GM12891 (cell line): Measurements from ENCODE around the gene GRIK1.

Experiments used
- DNase-seq: peaks from one replicate; pipeline ENCODE4 v3.0.0; 2011; ENCODE audit warnings: low spot score; ENCODE audit not compliant: insufficient read length
- FAIRE-seq: peaks from 2 replicates; lab custom pipeline; 2011; peaks lifted over from hg19 to GRCh38; lab: Jason Lieb, UNC
- PAX5 ChIP-seq: IDR thresholded peaks from 2 replicates; pipeline ENCODE4 v1.6.1; 2011; ENCODE audit warnings: low read length, moderate library complexity, mild to moderate bottlenecking; ENCODE audit not compliant: insufficient read depth, severe bottlenecking
- POLR2A ChIP-seq: IDR thresholded peaks from 2 replicates; pipeline ENCODE4 v1.6.1; 2011; ENCODE audit warnings: low read depth, low read length, control low read depth
- POLR2AphosphoS5 ChIP-seq: IDR thresholded peaks from 2 replicates; pipeline ENCODE4 v1.6.1; 2011; ENCODE audit warnings: low read depth, low read length, control low read depth
- POU2F2 ChIP-seq: IDR thresholded peaks from 2 replicates; pipeline ENCODE4 v1.6.1; 2011; ENCODE audit warnings: low read depth, mild to moderate bottlenecking, control low read depth, low read length, moderate library complexity
- SPI1 ChIP-seq: IDR thresholded peaks from 2 replicates; pipeline ENCODE4 v1.6.1; 2011; ENCODE audit warnings: low read depth, low read length, control low read depth
- TAF1 ChIP-seq: IDR thresholded peaks from 2 replicates; pipeline ENCODE4 v1.6.1; 2011; ENCODE audit warnings: low read depth, low read length, control low read depth

The GRIK1 gene

DNA sequence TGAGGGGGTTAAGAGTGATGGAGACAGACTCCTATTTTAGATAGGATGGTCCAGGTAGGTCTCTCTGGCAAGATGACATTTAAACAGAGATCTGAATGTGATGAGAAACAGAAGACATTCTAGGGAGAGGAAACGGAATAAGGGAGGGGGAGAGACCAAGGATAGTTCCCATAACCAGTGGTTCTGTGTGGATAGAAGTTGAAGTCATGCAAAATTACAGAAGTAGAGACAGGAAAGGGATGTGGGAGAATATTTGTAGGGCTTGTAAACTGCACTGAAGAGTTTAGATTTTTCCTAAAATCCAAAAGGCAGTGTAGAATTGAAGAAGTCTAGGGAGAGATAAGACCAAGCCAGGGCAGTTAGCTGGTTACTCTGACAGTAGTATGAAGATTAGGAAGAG, 200.6 kb downstream of the GRIK1 start:
- FAIRE-seq (no peak), DNase-seq (no peak)
- TF ChIP-seq TAF1 (no peak), SPI1 (no peak), POLR2A (no peak), POU2F2 (no peak), POLR2AphosphoS5 (no peak), PAX5 (no peak)

DNA sequence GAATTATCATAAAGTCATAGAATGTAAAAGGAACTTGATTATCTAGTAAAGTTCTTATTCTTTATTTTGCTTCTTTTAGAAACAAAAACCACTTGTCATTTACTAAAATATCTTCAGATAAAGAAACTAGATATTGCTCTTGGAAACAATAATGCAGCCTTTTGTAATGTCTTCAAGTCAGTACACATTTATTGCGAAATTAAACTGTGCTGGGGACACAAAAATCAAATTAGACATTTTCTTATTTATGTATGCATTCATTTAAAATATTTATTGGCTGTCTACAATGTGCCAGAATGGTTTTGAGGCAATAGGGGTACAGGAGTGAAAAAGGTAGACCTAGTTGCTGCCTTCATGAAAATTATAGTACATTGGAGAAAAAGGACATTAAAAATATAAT, 201.1 kb downstream of the GRIK1 start:
- DNase-seq, result no peak
- FAIRE-seq, result no peak
- TF ChIP-seq SPI1, result no peak
- TF ChIP-seq TAF1, result no peak
- TF ChIP-seq POLR2A, result no peak
- no peak for TF ChIP-seq POLR2AphosphoS5
- TF ChIP-seq PAX5, result no peak
- no peak for TF ChIP-seq POU2F2

DNA sequence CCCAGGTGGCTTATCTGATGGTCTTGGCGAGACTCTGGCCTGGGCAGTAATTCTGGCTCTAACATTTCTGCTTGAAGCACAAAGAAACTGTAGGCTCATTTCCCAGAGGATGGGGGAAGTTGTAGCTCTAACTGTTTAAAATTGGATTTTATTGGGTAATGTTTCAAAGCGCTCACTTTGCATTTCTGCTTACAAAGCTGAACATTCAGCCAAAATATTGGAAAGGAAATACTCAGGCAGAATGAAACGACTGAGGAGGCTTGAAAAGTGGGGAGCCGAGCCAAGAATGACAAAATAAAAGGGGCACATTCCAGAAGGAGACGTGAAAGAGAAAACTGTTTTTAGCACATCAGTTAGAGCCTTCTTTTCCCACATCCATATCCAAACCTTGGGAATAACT, 202.6 kb downstream of the GRIK1 start:
- no peak for FAIRE-seq
- TF ChIP-seq PAX5, result no peak
- TF ChIP-seq TAF1, result no peak
- TF ChIP-seq POU2F2, result no peak
- no peak for TF ChIP-seq POLR2AphosphoS5
- no peak for TF ChIP-seq SPI1
- TF ChIP-seq POLR2A, result no peak
- DNase-seq, result no peak

DNA sequence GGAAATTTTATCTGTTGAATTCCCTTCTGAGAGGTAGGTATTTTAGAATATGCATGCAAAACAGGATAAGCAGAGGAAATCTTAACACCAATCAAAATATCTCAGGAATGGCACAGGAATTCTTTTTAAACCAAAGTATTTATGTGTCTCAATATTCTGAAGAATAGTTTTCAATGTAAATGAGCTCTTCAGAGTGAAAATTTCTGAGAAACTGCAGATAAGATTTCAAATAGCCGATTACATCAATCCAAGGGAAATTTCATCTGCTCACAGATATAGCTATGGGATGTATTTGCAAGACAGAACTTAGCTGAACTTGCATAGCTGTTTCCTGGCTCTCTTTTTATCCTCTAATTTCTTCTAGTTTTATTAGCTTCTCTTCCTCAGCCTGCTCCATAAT, 209.5 kb downstream of the GRIK1 start:
- no peak for TF ChIP-seq POLR2AphosphoS5
- no peak for TF ChIP-seq PAX5
- TF ChIP-seq SPI1, result no peak
- no peak for TF ChIP-seq POLR2A
- no peak for TF ChIP-seq TAF1
- no peak for TF ChIP-seq POU2F2
- no peak for DNase-seq
- FAIRE-seq, result no peak

DNA sequence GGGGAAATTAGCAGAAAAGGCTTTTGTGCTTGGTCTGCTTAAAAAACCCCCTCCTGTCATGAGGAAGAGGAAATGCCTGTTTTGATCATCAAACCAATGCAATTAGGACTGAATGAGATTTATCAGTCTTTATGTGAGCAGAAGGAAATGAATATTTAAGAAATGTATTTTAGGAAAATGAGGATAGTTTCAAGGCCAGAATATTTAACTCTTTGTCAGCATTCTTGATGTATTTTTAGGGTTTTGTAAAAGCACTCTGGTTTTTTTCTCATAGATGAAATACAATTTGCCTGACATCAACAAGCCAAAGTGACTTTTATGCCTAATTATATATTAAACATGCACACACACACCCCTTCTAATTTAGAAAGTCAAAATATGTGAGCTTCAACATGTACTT, 213.8 kb downstream of the GRIK1 start:
- TF ChIP-seq TAF1, result no peak
- no peak for TF ChIP-seq POU2F2
- TF ChIP-seq POLR2A, result no peak
- TF ChIP-seq SPI1, result no peak
- no peak for TF ChIP-seq PAX5
- no peak for TF ChIP-seq POLR2AphosphoS5
- DNase-seq, result no peak
- no peak for FAIRE-seq

DNA sequence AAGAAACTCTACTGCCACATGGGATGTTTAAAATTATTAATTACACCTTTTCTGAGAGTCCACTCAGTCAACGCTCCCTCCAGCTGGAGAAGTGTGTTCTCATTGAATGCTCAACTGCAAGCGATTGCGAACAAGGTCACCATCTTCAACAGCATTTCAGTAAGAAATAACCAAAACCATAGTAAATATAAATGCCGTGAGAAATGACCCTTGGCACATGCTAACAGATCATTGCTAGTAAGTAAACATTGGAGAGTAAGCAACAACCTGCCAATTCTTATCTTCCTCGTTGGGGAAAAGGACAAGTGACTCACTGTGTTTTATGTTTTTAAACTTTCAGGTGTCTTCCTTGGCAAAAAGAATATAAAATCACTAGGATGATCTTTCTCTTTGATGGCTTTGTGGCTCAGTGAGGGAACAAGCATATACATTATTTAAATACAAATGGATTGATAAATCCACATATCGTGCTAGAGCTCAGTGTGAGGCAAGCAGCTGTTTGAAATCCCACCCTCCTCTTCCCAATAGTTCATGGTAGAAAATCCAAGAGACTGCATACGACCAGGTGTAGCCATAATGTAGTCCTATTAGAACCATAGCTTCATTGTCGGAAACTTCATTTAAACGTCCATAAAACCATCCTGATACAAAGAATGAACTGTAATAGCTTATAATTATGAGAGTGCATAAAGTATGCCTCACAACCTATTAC, 214.6 kb downstream of the GRIK1 start:
- TF ChIP-seq SPI1 (no peak), POLR2A (no peak), TAF1 (no peak), POU2F2 (no peak)
- DNase-seq (no peak), FAIRE-seq (no peak)

DNA sequence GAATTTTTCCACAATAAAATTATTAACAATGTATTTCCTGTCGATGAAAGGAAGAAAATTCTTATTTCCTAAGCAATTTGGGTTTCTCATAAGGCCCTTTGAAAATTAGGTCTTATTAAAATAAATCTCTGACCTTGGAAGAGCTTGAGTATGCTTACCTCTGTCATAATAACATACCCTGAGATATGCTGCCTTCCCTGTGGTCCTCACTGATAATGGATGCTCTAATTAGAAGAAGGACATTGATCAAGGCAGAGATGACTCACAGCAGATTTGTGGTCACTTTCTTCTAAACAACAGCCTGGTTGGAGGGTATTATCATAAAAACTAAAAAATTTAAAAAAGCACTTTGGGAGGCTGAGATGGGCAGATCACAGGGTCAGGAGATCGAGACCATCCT, 217.8 kb downstream of the GRIK1 start:
- no peak for TF ChIP-seq PAX5
- no peak for TF ChIP-seq POU2F2
- TF ChIP-seq POLR2AphosphoS5, result no peak
- TF ChIP-seq TAF1, result no peak
- TF ChIP-seq POLR2A, result no peak
- no peak for TF ChIP-seq SPI1
- DNase-seq (no peak), FAIRE-seq (no peak)

DNA sequence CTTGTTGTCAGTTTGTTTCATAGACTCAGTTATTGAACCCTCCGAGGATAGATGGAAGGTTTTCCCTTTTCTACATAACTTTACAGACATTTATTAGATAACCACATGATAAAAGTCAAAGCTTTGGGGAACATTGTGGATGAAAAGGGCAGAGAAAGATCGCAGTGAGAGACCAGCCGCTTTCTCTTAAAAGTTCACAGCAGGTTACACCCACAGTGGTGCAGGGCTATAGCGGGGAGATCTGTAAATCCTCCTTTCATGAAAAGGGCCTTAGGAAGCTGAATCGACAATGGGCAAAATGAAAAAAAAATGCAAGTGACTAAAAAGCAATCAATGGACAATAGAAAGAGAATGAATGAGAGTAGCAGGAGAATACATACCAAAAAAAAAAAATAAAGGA, 218.6 kb downstream of the GRIK1 start:
- DNase-seq, result no peak
- TF ChIP-seq SPI1 (no peak), POLR2A (no peak), POLR2AphosphoS5 (no peak), POU2F2 (no peak), PAX5 (no peak), TAF1 (no peak)

DNA sequence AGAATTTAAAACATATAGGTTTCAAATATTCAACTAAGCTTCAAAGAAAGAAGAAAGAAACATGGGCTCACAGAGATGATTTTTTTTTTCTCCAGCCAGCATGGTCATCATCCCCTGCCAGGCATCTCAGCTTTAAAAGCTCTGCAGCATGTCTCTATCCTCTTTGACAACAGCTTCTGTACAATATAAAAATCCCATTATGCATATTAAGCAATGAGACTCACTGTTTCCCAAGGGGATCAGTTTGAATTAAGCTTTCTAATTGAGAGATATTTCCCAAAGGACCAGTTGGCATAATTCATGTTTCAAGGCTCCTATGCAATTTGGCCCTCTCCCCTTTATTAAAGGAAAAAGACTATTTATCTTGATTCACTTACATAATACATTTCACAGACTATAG, 220.3 kb downstream of the GRIK1 start:
- no peak for DNase-seq
- no peak for FAIRE-seq

More for the DNA sequence above, 218.6 kb downstream of the GRIK1 start:
- FAIRE-seq, result no peak

DNA sequence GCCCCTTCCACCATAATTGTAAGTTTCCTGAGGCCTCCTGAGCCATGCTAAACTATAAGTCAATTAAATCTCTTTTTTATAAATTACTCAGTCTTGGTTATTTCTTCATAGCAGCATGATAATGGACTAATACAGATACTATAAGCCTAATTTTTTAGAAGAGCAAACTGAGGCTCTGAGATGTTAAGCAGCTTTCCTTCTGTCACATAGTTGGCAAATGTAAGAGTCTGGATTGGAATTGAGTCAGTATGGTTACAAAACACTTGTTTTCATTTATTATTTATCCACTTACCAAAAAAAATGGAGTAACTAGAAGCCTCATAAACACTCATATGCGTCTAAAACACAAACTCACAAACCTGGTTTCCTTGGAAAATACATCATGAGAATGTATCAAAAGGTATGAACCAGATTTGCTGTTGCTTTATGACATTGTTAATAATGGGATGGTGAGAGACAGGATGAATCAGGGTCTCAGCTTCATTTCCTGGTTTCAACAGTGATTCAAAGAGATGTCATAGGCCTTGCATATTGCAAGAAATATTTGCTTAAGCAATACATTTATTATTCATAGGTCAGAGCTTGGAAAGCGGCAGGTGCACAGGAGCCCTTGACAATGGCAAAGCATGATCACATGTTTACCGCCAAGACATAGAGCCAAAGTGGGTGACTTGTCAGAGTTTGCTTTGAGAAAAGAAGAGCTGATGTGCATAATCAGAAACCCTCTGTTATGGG, 221.5 kb downstream of the GRIK1 start:
- DNase-seq (no peak), FAIRE-seq (no peak)
- TF ChIP-seq SPI1, result no peak
- TF ChIP-seq PAX5, result no peak
- TF ChIP-seq POU2F2, result no peak
- no peak for TF ChIP-seq POLR2A
- TF ChIP-seq POLR2AphosphoS5, result no peak
- TF ChIP-seq TAF1, result no peak

More for the DNA sequence above, 220.3 kb downstream of the GRIK1 start:
- TF ChIP-seq SPI1, result no peak
- TF ChIP-seq TAF1, result no peak
- no peak for TF ChIP-seq POLR2A
- TF ChIP-seq PAX5, result no peak
